GM23248 (cell line): Measurements from ENCODE around the gene NLRC5. TPM values are rescaled to one million over a fixed set of nuclear protein-coding genes. Genes with fewer than 3 reads are reported as not detected.

Experiments used
- DNase-seq: peaks from one replicate; pipeline ENCODE4 v3.0.0-alpha.2; 2015
- H2AFZ ChIP-seq: fragments of 200-600 bp; sonication (generic); 2 replicates; pipeline ENCODE4 v1.6.1; 2016; ENCODE audit warnings: antibody characterized with exemption
- H3F3A ChIP-seq: fragments of 200-600 bp; sonication (generic); 2 replicates; pipeline ENCODE4 v1.6.1; 2016; ENCODE audit warnings: mild to moderate bottlenecking, antibody characterized with exemption, mixed run types; ENCODE audit not compliant: insufficient read depth
- H3K27ac ChIP-seq: fragments of 200-600 bp; sonication (generic); 2 replicates; pipeline ENCODE4 v1.5.1; 2016; ENCODE audit warnings: mild to moderate bottlenecking
- H3K27me3 ChIP-seq: fragments of 200-600 bp; sonication (generic); replicated peaks from 2 replicates; pipeline ENCODE4 v1.6.1; 2016; ENCODE audit warnings: mild to moderate bottlenecking; ENCODE audit not compliant: insufficient read depth
- H3K36me3 ChIP-seq: fragments of 200-600 bp; sonication (generic); 2 replicates; pipeline ENCODE4 v1.6.1; 2016; ENCODE audit warnings: low read depth, mild to moderate bottlenecking
- H3K4me1 ChIP-seq: fragments of 200-600 bp; sonication (generic); 2 replicates; pipeline ENCODE4 v1.6.1; 2016; ENCODE audit warnings: mild to moderate bottlenecking; ENCODE audit not compliant: insufficient read depth
- H3K4me2 ChIP-seq: fragments of 200-600 bp; sonication (generic); one replicate; pipeline ENCODE4 v1.6.1; 2016; ENCODE audit warnings: mild to moderate bottlenecking; ENCODE audit not compliant: unreplicated experiment
- H3K4me3 ChIP-seq: fragments of 200-600 bp; sonication (generic); 2 replicates; pipeline ENCODE4 v1.5.1; 2016; ENCODE audit warnings: mild to moderate bottlenecking
- H3K79me2 ChIP-seq: fragments of 200-600 bp; sonication (generic); 2 replicates; pipeline ENCODE4 v1.6.1; 2016; ENCODE audit warnings: mild to moderate bottlenecking; ENCODE audit not compliant: insufficient read depth
- H3K9ac ChIP-seq: fragments of 200-600 bp; sonication (generic); 2 replicates; pipeline ENCODE4 v1.6.1; 2016; ENCODE audit warnings: mild to moderate bottlenecking
- H3K9me2 ChIP-seq: fragments of 200-600 bp; sonication (generic); 2 replicates; pipeline ENCODE4 v1.6.1; 2016; ENCODE audit warnings: mixed run types, mild to moderate bottlenecking, moderate library complexity; ENCODE audit not compliant: insufficient read depth
- H3K9me3 ChIP-seq: fragments of 200-600 bp; sonication (generic); one replicate; pipeline ENCODE4 v1.6.1; 2017; ENCODE audit warnings: low read depth
- H4K20me1 ChIP-seq: fragments of 200-600 bp; sonication (generic); 2 replicates; pipeline ENCODE4 v1.6.0; 2016; ENCODE audit not compliant: insufficient read depth
- EZH2 ChIP-seq: fragments of 200-600 bp; sonication (generic); IDR thresholded peaks from 2 replicates; pipeline ENCODE4 v1.6.1; 2018; ENCODE audit warnings: antibody characterized with exemption, mild to moderate bottlenecking; ENCODE audit not compliant: insufficient read depth, poor library complexity, severe bottlenecking
- EZH2phosphoT487 ChIP-seq: fragments of 200-600 bp; sonication (generic); IDR thresholded peaks from 2 replicates; pipeline ENCODE4 v1.6.1; 2018; ENCODE audit warnings: antibody characterized with exemption, moderate library complexity, mild to moderate bottlenecking, low read depth; ENCODE audit not compliant: insufficient read depth
- WGBS, 2 experiments: methylation state at CpG; one replicate each; pipeline ENCODE4 v1.1.6; 2015 to 2017; ENCODE audit warnings: low lambda C conversion rate in 2 of 2, low coverage in 1 of 2; ENCODE audit errors: missing lambda C conversion rate in 2 of 2; 5-methylcytosine and 5-hydroxymethylcytosine counted together
- in situ Hi-C: fragments of 300-500 bp; cut with MboI; formaldehyde crosslinking; loops from 2 replicates; pipeline ENCODE4 v1.15.0; 2020
- polyA plus RNA-seq: library from polyadenylated mRNA; unstranded; fragments of >200 nt; fragmentation: Nextera tagmentation; extraction: Ambion mirVana; gene quantifications from 2 replicates; pipeline ENCODE4 v1.2.1, GENCODE V29; 2016
- total RNA-seq: library from RNA; depleted of rRNA; stranded (reverse); fragments of >200 nt; shearing (Covaris generic); gene quantifications from 2 replicates; pipeline ENCODE4 v1.2.3, GENCODE V29; 2014

NLRC5 gene
- total and polyA plus RNA-seq, 2 experiments from 2014 or later, result 10.6 to 17.1 TPM

DNA sequence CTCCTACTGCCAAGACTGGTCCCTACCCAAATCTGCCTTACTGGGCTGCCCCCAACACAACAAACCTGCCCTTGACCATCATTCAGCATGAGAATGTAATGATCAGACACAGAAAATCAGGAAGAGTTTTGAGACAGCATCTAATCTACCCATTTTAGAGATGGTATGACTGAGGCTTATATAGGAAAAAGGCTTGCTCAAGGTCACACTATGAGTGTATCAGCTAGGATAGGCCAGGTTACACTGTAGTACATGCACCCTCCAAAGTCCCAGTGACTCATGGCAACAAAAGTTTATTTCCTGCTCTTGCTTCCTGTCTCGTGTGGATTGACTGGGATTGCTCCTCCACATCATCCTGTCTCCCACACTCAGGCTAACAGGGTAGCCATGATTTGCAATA is 27.9 kb downstream of the NLRC5 start:
- DNase-seq, result peak; percentile 38
- Histone ChIP-seq H3F3A (peaks cover 29% of the 10 kb centered on the region), H3K27ac (no peak overlapping the region), H3K9me3 (no peaks in the 10 kb centered on the region), H3K79me2 (peaks cover 38% of the 10 kb centered on the region), H4K20me1 (no peaks in the 10 kb centered on the region), H3K4me1 (peaks cover 24% of the 10 kb centered on the region), H3K9me2 (no peaks in the 10 kb centered on the region), H3K4me3 (no peak overlapping the region), H3K4me2 (no peak overlapping the region), H3K27me3 (no peaks in the 10 kb centered on the region), H3K36me3 (peaks cover 22% of the 10 kb centered on the region; the same call in 1 of the 2 replicates), H3K9ac (no peak overlapping the region), H2AFZ (no peak overlapping the region)
- in situ Hi-C loops, result loop anchor here (10.0 kb wide), 1 partner anchor 62 kb away; no protein-coding TSS in a partner anchor
- 30 to 42% methylated on average over 1 of the region's 1 CpG for WGBS, 2 experiments
- TF ChIP-seq EZH2, result no peak
- TF ChIP-seq EZH2phosphoT487, result no peak

DNA sequence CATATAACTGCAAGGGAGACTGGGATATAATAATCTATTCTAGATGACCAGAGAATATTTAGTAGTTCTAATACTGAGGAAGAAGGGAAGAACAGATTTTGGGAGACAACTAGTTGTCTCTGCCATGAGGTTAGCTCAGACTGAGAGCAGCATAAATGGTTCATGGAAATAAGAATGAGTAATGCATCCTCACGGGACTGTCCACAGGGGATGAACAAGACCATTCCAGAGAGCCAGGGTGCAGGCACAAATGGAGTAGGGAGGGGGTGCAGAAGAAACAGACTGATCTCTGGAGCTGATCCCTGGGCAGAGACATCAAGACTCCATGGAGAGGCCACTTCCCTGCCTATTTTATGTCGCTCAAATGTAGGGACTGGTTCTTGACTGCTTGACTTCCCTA is 30.4 kb downstream of the NLRC5 start:
- Histone ChIP-seq H3K9ac (no peak overlapping the region), H3K4me3 (no peak overlapping the region), H3K4me2 (no peak overlapping the region), H3K9me3 (no peaks in the 10 kb centered on the region), H2AFZ (no peak overlapping the region), H3K36me3 (peaks cover 22% of the 10 kb centered on the region; the same call in 1 of the 2 replicates), H3K4me1 (no peaks in the 10 kb centered on the region), H4K20me1 (no peaks in the 10 kb centered on the region), H3K27me3 (no peaks in the 10 kb centered on the region), H3F3A (0 out of 2 replicates have a peak, but pooled peaks cover 5% of the 10 kb centered on the region), H3K27ac (no peak overlapping the region), H3K9me2 (no peaks in the 10 kb centered on the region), H3K79me2 (peaks cover 36% of the 10 kb centered on the region)
- 24 to 33% methylated on average over 2 of the region's 2 CpGs for WGBS, 2 experiments
- TF ChIP-seq EZH2, result no peak
- no peak for TF ChIP-seq EZH2phosphoT487
- in situ Hi-C loops, result loop anchor here (10.0 kb wide), 1 partner anchor 65 kb away; no protein-coding TSS in a partner anchor
- peak; percentile 40 for DNase-seq

DNA sequence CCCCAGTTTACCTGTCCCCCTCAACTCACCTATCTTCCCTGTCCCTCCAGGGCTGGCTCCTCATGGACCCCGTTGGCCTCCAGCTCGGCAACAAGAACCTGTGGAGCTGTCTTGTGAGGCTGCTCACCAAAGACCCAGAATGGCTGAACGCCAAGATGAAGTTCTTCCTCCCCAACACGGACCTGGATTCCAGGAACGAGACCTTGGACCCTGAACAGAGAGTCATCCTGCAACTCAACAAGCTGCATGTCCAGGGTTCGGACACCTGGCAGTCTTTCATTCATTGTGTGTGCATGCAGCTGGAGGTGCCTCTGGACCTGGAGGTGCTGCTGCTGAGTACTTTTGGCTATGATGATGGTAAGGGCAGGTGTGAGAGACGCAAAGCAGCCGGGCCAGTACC is 31.3 kb downstream of the NLRC5 start:
- Histone ChIP-seq H3K9me2 (no peaks in the 10 kb centered on the region), H3K36me3 (peaks cover 22% of the 10 kb centered on the region; the same call in 1 of the 2 replicates), H3F3A (no peaks in the 10 kb centered on the region), H3K9me3 (no peaks in the 10 kb centered on the region), H3K9ac (no peak overlapping the region), H3K4me2 (no peak overlapping the region), H3K4me1 (no peaks in the 10 kb centered on the region), H3K27ac (no peak overlapping the region), H3K4me3 (no peak overlapping the region), H3K27me3 (no peaks in the 10 kb centered on the region), H3K79me2 (peaks cover 29% of the 10 kb centered on the region), H2AFZ (no peak overlapping the region), H4K20me1 (no peaks in the 10 kb centered on the region)
- TF ChIP-seq EZH2 (no peak), EZH2phosphoT487 (no peak)
- in situ Hi-C loops, result no loop called here
- WGBS, 2 experiments, result 88 to 90% methylated on average over 8 of the region's 8 CpGs
- no peak for DNase-seq

DNA sequence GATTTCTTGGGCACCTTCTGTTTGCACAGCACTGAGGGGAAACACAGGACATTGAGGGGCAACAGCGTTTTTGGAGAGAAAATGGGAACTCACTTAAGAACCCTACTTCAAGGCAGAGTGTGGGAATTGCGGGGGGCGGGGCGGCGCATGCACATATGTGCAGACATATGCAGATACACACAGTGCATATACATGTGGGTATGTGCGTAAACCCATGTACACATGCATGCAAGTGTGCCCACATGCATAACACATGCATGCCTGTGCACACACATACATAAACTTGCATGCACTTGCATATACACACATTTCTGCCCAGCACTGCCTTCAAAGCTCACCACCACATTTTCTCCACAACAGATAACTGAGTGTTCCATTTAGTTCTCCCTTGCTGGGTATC is 32.4 kb downstream of the NLRC5 start:
- no peak for DNase-seq
- H3K4me2 ChIP-seq, result no peak overlapping the region
- H3K79me2 ChIP-seq, result peaks cover 18% of the 10 kb centered on the region; the same call in 1 of the 2 replicates
- no peaks in the 10 kb centered on the region for H4K20me1 ChIP-seq
- H3K9me2 ChIP-seq, result no peaks in the 10 kb centered on the region
- 98 to 99% methylated on average over 6 of the region's 6 CpGs for WGBS, 2 experiments
- in situ Hi-C loops, result no loop called here
- peaks cover 22% of the 10 kb centered on the region; the same call in 1 of the 2 replicates for H3K36me3 ChIP-seq
- no peak overlapping the region for H3K27ac ChIP-seq
- H3K27me3 ChIP-seq, result no peaks in the 10 kb centered on the region
- H3K4me3 ChIP-seq, result no peak overlapping the region
- H3K9ac ChIP-seq, result no peak overlapping the region
- H3K9me3 ChIP-seq, result no peaks in the 10 kb centered on the region
- no peak overlapping the region for H2AFZ ChIP-seq
- TF ChIP-seq EZH2phosphoT487 (no peak), EZH2 (no peak)
- no peaks in the 10 kb centered on the region for H3F3A ChIP-seq
- no peaks in the 10 kb centered on the region for H3K4me1 ChIP-seq
